Measurements from ENCODE around the gene KCNC1.

The KCNC1 gene

DNA sequence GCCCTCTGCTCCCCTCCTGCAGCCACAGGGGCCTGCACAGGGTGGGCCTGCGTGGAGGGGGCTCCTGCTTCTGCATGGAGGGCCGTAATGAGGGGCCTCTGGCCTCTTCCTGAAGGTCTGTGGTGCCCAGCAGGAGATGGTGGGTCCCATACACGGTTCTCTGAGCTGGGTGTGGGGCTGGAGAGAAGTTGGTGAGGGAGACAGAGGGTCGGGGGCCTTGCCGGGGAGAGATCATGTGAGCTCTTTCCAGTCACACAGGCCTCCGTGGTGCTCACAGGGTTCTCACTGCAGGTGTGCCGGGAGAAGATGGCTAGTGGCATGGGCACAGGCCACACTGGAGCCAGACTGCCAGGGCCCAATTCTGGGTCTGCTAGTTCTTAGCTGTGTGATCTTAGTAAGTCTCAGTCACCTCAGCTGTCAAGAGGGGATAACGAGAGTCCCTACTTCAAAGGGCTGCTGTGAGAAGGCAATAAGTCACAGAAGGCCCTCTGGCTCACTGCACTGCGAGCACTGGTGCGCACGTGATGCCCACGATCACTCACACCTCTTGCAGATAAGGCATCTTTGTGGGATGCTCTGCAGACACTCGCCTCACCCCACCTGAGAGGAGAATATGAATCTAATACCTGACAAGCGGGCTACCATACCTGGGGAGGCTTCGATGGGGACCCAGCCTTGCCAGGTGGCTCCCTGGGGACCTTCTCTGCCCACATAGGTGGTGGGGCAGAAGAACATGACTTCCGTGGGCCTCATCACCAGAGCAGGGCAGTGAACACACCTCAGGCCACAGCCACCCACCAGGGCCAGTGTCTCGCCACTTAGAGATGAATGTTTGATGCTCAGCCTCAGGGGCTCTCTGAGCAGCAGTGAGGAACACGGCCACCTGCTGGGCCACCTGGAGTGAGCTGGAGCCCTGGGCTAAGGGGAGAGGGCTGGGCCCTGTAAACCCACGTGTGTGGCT, 14.5 kb downstream of the KCNC1 start:
- ATAC-seq = no peak
- TF ChIP-seq CSDC2 (CRISPR knock-in tag; IDR thresholded peaks at IDR 0.05) (no peak), OSR1 (CRISPR knock-in tag; IDR thresholded peaks at IDR 0.05) (no peak), RARB (CRISPR knock-in tag; IDR thresholded peaks at IDR 0.05) (no peak), ISL1 (CRISPR knock-in tag; IDR thresholded peaks at IDR 0.05) (no peak), TOX (CRISPR knock-in tag; IDR thresholded peaks at IDR 0.05; ENCODE audit: borderline replicate concordance) (no peak), ZNF565 (CRISPR knock-in tag; conservative IDR thresholded peaks at IDR 0.05; ENCODE audit: low read depth) (no peak), ARNTL (CRISPR knock-in tag; IDR thresholded peaks at IDR 0.05; ENCODE audit: borderline replicate concordance, low read depth) (no peak), ZNF8 (CRISPR knock-in tag; IDR thresholded peaks at IDR 0.05) (no peak)
- TF ChIP-seq, protein P1, sequence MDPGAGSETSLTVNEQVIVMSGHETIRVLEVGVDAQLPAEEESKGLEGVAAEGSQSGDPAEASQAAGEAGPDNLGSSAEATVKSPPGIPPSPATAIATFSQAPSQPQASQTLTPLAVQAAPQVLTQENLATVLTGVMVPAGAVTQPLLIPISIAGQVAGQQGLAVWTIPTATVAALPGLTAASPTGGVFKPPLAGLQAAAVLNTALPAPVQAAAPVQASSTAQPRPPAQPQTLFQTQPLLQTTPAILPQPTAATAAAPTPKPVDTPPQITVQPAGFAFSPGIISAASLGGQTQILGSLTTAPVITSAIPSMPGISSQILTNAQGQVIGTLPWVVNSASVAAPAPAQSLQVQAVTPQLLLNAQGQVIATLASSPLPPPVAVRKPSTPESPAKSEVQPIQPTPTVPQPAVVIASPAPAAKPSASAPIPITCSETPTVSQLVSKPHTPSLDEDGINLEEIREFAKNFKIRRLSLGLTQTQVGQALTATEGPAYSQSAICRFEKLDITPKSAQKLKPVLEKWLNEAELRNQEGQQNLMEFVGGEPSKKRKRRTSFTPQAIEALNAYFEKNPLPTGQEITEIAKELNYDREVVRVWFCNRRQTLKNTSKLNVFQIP (CRISPR knock-in tag; IDR thresholded peaks at IDR 0.05; ENCODE audit: borderline replicate concordance, low read depth) = no peak
- TF ChIP-seq, protein P2, sequence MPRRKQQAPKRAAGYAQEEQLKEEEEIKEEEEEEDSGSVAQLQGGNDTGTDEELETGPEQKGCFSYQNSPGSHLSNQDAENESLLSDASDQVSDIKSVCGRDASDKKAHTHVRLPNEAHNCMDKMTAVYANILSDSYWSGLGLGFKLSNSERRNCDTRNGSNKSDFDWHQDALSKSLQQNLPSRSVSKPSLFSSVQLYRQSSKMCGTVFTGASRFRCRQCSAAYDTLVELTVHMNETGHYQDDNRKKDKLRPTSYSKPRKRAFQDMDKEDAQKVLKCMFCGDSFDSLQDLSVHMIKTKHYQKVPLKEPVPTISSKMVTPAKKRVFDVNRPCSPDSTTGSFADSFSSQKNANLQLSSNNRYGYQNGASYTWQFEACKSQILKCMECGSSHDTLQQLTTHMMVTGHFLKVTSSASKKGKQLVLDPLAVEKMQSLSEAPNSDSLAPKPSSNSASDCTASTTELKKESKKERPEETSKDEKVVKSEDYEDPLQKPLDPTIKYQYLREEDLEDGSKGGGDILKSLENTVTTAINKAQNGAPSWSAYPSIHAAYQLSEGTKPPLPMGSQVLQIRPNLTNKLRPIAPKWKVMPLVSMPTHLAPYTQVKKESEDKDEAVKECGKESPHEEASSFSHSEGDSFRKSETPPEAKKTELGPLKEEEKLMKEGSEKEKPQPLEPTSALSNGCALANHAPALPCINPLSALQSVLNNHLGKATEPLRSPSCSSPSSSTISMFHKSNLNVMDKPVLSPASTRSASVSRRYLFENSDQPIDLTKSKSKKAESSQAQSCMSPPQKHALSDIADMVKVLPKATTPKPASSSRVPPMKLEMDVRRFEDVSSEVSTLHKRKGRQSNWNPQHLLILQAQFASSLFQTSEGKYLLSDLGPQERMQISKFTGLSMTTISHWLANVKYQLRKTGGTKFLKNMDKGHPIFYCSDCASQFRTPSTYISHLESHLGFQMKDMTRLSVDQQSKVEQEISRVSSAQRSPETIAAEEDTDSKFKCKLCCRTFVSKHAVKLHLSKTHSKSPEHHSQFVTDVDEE (CRISPR knock-in tag; IDR thresholded peaks at IDR 0.05) = no peak

DNA sequence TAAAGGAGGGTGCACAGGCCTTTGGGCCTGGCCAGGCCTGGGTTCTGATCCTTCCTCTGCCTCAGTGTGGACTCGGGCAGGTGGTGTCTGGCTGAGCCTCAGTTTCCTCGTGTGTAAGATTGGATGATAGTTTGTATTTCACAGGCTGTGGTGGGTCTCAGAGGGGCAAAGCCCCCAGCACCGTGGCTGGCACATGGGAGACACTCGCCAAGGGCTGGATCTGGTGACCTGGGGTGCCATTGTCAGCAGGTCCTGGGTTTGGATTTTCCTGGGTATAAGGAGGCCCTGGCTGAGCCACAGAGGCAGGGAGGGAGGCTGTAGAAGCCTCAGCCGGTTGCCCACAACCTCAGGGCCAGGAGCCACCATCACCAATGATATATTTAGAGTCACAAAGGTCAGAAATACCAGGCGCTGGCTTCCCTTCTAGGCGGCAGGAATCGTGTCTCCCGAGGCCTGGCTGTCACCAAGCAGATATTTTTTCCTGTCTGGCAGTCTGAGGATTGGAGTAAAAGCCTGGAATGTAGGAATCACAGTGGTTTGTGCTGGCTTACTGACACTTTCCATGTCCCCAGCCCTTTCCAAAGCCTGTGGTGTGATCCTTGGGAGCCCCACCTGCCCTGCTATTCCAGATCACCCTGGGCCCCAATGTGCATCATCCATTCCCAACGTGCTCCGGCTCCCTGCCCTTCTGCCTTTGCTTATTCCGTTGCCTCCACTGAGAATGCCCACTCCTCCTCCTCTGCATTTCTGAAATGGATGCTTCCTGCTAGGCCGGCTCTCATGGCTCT, 15.6 kb downstream of the KCNC1 start:
- ATAC-seq = no peak
- TF ChIP-seq TCF4 (CRISPR knock-in tag; IDR thresholded peaks at IDR 0.05; ENCODE audit: borderline replicate concordance) = no peak
- TF ChIP-seq BACH2 (CRISPR knock-in tag; IDR thresholded peaks at IDR 0.05; ENCODE audit: borderline replicate concordance) = no peak
- no peak for TF ChIP-seq OSR1 (CRISPR knock-in tag; IDR thresholded peaks at IDR 0.05)
- no peak for TF ChIP-seq ARNTL (CRISPR knock-in tag; IDR thresholded peaks at IDR 0.05; ENCODE audit: borderline replicate concordance, low read depth)
- no peak for TF ChIP-seq ESRRG (CRISPR knock-in tag; IDR thresholded peaks at IDR 0.05)
- TF ChIP-seq ZC3H10 (CRISPR knock-in tag; IDR thresholded peaks at IDR 0.05) = no peak
- no peak for TF ChIP-seq PPARA (CRISPR knock-in tag; IDR thresholded peaks at IDR 0.05; ENCODE audit: borderline replicate concordance)
- TF ChIP-seq ZNF565 (CRISPR knock-in tag; conservative IDR thresholded peaks at IDR 0.05; ENCODE audit: low read depth) = no peak
- TF ChIP-seq ZNF70 (CRISPR knock-in tag; IDR thresholded peaks at IDR 0.05) = no peak
- TF ChIP-seq ZFP3 (CRISPR knock-in tag; IDR thresholded peaks at IDR 0.05) = no peak
- TF ChIP-seq ZFP30 (CRISPR knock-in tag; IDR thresholded peaks at IDR 0.05) = no peak
- no peak for TF ChIP-seq CSDC2 (CRISPR knock-in tag; IDR thresholded peaks at IDR 0.05)
- no peak for TF ChIP-seq SNAI2 (CRISPR knock-in tag; IDR thresholded peaks at IDR 0.05)
- TF ChIP-seq ZNF8 (CRISPR knock-in tag; IDR thresholded peaks at IDR 0.05) = no peak
- TF ChIP-seq, protein P3, sequence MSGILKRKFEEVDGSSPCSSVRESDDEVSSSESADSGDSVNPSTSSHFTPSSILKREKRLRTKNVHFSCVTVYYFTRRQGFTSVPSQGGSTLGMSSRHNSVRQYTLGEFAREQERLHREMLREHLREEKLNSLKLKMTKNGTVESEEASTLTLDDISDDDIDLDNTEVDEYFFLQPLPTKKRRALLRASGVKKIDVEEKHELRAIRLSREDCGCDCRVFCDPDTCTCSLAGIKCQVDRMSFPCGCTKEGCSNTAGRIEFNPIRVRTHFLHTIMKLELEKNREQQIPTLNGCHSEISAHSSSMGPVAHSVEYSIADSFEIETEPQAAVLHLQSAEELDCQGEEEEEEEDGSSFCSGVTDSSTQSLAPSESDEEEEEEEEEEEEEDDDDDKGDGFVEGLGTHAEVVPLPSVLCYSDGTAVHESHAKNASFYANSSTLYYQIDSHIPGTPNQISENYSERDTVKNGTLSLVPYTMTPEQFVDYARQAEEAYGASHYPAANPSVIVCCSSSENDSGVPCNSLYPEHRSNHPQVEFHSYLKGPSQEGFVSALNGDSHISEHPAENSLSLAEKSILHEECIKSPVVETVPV (CRISPR knock-in tag; IDR thresholded peaks at IDR 0.05) = no peak
- TF ChIP-seq ISL1 (CRISPR knock-in tag; IDR thresholded peaks at IDR 0.05) = no peak
- TF ChIP-seq, protein P4, sequence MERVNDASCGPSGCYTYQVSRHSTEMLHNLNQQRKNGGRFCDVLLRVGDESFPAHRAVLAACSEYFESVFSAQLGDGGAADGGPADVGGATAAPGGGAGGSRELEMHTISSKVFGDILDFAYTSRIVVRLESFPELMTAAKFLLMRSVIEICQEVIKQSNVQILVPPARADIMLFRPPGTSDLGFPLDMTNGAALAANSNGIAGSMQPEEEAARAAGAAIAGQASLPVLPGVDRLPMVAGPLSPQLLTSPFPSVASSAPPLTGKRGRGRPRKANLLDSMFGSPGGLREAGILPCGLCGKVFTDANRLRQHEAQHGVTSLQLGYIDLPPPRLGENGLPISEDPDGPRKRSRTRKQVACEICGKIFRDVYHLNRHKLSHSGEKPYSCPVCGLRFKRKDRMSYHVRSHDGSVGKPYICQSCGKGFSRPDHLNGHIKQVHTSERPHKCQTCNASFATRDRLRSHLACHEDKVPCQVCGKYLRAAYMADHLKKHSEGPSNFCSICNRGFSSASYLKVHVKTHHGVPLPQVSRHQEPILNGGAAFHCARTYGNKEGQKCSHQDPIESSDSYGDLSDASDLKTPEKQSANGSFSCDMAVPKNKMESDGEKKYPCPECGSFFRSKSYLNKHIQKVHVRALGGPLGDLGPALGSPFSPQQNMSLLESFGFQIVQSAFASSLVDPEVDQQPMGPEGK (CRISPR knock-in tag; IDR thresholded peaks at IDR 0.05; ENCODE audit: borderline replicate concordance) = no peak
